GM21390 (cell line): ENCODE measurements around the gene METTL2B.
"Not testable (repeated sequence)": the region's sequence is repeated elsewhere in the genome, so short reads cannot be mapped to it uniquely, and the experiment has no call there.

ENCODE experiments used
- ATAC-seq: cut with Tn5 transposase; IDR thresholded peaks from one replicate; pipeline ENCODE4 v1.9.1; 2021; ENCODE audit not compliant: unreplicated experiment

METTL2B gene

GRCh38 chr7:128523932-128524524 is 47.5 kb downstream of the METTL2B start:
- ATAC-seq = not testable (repeated sequence)

DNA sequence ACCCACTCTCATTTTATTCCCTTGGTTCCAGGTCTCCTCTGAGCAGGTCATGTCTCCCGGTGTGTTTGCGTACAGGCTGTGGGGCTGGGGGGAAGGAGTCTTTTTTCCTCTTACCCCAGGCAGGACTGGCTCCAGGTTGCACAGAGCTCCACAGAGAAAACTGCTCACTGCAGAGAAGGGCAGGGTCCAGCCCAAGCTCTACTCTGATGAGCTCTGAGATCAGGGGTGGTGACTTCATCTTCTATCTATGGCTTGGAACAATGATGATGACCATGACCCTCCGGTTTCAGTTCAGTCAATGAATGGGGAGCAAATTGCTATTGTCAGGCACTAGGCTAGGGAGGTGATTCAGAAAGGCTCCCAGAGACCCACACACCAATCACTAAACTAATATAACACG is 49.0 kb downstream of the METTL2B start:
- ATAC-seq = not testable (repeated sequence)

GRCh38 chr7:128526062-128526466 is 49.5 kb downstream of the METTL2B start:
- ATAC-seq = not testable (repeated sequence)

DNA sequence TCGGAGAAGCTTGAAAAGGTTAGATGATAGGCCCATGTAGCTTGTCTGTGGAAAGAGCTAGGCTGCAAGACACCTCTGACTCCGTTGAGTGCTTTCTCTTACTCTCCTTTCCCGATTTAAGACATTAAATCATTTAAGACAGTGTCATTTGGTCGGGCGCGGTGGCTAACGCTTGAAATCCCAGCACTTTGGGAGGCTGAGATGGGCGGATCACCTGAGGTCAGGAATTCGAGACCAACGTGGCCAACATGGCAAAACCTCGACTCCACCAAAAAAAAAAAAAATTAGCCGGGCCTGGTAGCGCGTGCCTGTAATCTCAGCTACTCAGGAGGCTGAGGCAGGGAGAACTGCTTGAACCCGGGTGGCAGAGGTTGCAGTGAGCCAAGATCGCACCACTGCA is 52.6 kb downstream of the METTL2B start:
- ATAC-seq = not testable (repeated sequence)

GRCh38 chr7:128530121-128530854 is 53.7 kb downstream of the METTL2B start:
- ATAC-seq = peak; percentile 25

- no peak for ATAC-seq
Observed at GRCh38 chr7:128530855-128531104, 54.2 kb downstream of the METTL2B start.

DNA sequence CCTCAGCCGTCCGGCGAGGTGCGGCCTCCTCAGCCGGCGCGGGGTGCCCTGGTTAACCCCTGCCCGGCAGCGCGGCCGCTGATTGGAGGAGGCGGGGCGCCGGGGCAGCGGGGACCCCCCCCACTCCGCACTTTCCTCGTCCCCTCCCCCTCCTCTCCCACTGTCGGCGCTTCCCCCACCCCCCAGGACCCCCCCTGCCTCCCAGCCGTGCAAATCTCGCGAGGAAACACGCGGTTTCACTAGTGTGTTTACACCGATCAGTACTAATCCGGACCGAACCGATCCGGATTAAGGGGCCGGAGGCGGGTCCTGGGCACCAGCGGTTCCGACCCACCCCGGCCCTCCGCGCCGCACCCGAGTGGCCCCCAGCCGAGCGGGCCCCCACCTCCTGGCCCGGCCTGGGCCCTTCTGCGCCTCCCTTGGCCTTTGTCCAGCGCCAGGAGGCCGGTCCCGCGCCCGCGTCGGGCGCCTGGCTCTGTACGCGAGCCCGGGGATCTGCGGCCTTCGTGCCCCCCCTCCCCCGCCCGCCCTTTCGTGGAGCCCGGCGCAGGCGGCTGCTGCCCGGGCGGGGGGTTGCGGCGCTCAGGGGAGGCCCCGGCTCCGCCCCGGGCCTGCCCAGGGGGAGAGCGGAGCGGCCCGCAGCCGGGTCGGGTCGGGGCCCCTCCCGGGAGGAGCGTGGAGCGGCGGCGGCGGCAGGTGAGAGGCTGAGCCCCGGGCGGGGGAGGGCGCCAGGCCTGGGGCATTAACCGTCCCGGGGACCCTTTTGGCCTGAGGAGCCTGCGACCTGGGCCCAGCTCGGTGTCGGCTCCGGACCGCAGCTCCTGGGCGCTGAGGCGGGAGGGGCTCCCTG is 54.8 kb downstream of the METTL2B start:
- peak; percentile 72 for ATAC-seq

DNA sequence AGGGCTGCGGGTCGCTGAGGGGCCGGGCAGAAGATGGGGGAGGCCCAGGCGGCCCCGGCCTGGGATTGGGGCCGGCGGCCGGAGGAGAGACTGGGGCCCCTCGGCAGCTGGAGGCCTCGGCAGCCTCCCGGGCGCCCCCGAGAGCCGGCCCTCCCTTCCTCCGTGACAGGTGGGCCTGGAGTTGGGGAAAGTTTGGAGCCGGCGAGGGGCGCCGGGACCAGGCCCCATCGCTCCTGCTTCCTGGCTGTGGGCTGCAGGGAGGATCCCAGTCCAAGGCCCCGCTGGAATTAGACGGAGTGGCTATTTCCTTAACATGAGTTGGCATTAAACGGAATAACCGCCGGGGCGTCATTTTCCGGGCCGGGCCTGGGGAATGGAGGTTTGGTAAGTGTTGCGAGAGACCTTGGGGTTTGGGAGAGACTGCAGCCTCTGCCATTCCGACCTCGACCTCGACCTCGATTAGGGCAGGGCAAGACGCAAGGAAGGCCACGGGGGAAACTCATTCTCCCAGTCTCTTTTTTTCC is 55.5 kb downstream of the METTL2B start:
- not testable (repeated sequence) for ATAC-seq

DNA sequence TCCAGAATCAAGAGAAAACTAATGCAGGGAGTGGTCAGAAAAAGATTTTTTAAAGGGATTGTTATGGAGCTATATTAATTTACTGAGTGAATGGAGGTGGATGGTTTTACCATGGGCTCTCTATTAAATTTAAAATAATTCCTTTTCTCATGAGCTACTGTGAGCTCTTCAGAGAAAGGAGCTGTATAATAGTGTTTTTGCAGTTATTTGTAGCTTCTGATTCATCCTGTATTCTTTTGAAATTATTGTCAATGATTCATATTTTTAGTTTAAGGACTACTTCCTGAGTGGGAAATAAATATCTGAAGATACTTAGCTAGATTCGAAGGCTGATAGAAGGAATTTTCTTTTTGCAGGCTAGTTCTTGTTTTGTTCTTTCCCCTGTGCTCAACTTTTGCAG is 56.4 kb downstream of the METTL2B start:
- ATAC-seq = not testable (repeated sequence)

- not testable (repeated sequence) for ATAC-seq
Observed at GRCh38 chr7:128537410-128537809, 60.9 kb downstream of the METTL2B start.

DNA sequence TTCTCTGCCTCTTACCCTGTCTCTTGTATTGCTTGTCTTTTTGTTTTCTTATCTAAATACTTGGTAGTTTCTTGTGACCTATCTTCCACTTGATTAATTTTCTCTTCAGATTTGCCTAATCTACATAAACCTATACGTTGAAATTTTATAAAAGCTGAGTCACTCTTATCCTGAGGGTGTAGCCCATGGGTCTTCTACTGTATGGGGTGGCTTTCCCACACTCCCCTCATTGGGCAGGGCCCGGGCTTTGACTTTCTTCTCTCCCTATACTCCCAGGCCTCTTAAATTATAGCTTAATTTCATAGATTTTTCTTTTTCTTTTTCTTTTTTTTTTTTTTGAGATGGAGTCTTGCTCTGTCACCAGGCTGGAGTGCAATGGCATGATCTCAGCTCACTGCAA is 66.0 kb downstream of the METTL2B start:
- not testable (repeated sequence) for ATAC-seq

DNA sequence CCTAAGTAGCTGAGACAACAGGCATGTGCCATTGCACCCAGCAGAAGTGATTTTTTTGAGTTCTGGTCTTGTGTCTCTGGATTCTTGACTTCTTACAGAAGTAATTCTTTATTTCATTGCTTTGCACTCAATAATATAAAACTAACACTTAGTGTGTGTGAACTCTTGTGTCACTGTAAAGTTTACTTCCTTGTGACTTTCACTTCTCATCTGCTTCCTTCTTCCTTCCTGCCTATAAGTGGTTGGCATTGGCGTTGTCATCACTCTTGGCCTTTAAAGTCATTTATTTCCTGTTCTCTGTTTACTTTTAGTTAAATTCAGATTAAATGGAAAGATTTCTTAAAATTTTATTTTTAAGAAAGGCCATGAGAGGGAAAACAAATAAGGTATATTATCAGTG is 66.8 kb downstream of the METTL2B start:
- not testable (repeated sequence) for ATAC-seq

DNA sequence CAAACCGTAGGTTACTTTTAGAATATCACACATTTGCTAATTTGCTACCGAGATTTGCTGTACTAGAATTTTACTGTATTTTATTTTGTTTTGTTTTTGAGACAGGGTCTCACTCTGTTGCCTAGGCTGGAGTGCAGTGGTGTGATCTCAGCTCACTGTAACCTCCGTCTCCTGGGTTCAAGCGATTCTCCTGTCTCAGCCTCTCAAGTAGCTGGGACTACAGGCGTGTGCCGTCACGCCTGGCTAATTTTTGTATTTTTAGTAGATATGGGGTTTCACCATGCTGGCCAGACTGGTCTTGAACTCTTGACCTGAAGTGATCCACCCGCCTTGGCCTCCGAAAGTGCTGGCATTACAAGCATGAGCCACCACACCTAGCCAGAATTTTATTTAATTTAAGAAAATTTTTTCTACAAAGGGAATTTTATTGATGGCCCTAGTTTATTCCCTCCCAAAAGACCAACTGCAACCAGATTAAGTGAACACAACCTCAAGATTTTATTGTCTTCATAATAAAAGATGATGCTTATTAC is 69.8 kb downstream of the METTL2B start:
- not testable (repeated sequence) for ATAC-seq

DNA sequence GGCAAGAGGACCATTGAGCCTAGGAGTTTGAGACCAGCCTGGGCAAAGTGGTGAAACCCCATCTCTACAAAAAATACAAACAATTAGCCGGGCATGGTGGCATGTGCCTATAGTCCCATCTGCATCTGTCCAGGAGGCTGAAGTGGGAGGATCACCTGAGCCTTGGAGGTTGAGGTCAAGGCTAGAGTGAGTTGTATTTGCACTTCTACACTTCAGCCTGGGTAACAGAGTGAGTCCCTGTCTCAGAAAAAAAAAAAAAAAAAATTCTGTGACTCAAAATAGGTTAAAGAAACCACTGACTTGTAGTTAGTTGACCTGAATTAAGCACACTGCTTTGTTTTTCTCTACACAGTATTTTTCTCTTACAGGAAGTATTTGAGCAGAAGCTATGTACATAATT is 74.4 kb downstream of the METTL2B start:
- ATAC-seq = no peak

- ATAC-seq = not testable (repeated sequence)
Observed at GRCh38 chr7:128554394-128554793, 77.8 kb downstream of the METTL2B start.
